Type B pancreatic cell (in vitro differentiated cells): ENCODE results near the gene OR13C3. TPM values are rescaled to one million over a fixed set of nuclear protein-coding genes. Genes with fewer than 3 reads are reported as not detected.

Source experiments
- DNase-seq: peaks from one replicate; pipeline ENCODE4 v3.0.0; 2021; ENCODE audit warnings: mixed read lengths; ENCODE audit not compliant: unreplicated experiment; ENCODE audit errors: extremely low spot score
- H3K27ac Mint-ChIP-seq: 2 replicates; pipeline ENCODE4 v1.8.0; 2021; ENCODE audit warnings: mild to moderate bottlenecking, mixed read lengths
- H3K27me3 Mint-ChIP-seq: 2 replicates; pipeline ENCODE4 v1.8.0; 2021; ENCODE audit warnings: mixed read lengths
- H3K36me3 Mint-ChIP-seq: 2 replicates; pipeline ENCODE4 v1.8.0; 2021; ENCODE audit warnings: mixed read lengths
- H3K4me1 Mint-ChIP-seq: one replicate; pipeline ENCODE4 v1.8.0; 2021; ENCODE audit warnings: mixed read lengths; ENCODE audit not compliant: unreplicated experiment
- H3K4me3 Mint-ChIP-seq: 2 replicates; pipeline ENCODE4 v1.8.0; 2021; ENCODE audit warnings: mild to moderate bottlenecking, mixed read lengths
- H3K9me3 Mint-ChIP-seq: 2 replicates; pipeline ENCODE4 v1.8.0; 2021; ENCODE audit warnings: mixed read lengths
- CTCF ChIP-seq: fragments of 200-600 bp; sonication (generic); conservative IDR thresholded peaks from 2 replicates; pipeline ENCODE4 v1.5.0; 2021; ENCODE audit warnings: antibody characterized with exemption, mild to moderate bottlenecking
- total RNA-seq: library from RNA; stranded (reverse); gene quantifications from 2 replicates; pipeline ENCODE4 v1.2.1, GENCODE V29; 2021; ENCODE audit warnings: low replicate concordance

OR13C3 gene
- total RNA-seq, 1 donor from 2014 or later: not detected

GRCh38 chr9:104564358-104564757 lies 27.7 kb upstream of the OR13C3 start:
- DNase-seq: no peak
- Mint-ChIP-seq H3K27me3 (no peaks in the 10 kb centered on the region), H3K4me3 (no peak overlapping the region), H3K4me1 (no peaks in the 10 kb centered on the region), H3K27ac (no peak overlapping the region), H3K9me3 (peaks cover under 1% of the 10 kb centered on the region), H3K36me3 (no peaks in the 10 kb centered on the region)
- TF ChIP-seq CTCF: no peak

DNA sequence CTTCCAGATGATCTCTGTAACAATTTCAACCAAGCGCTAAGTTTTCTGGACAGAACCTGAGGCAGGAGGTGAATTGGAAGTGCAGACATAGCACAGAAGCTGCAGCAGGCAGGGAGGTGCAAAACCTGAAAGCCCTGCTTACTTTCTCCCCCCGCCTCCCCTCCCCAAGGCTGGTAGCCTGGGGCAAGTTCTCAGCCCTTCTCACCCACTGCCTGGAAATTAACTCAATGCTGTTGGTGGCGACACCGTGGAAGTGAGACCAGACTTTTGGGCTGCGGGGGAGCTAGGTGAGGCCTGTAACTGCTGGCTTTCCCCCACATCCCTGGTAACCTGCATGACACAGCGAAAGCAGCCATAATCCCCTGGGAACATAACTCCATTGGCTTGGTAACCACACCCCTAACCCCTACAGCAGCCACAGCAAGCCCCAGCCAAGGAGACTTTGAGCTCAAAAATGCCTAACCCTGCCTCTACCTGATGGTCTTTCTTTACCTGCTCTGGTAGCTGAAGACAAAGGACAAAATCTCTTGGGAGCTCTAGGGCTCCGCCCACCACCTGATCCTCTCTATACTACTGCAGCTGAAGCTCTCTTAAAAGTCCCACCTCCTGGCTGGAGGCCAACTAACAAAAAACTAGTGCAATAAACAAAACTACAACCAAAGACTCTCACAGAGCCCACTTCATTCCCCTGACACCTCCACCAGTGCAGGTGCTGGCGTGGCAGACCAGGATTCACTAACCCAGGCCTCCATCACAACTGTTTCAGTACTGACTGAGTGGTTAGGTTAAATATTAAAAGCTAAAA lies 20.4 kb upstream of the OR13C3 start:
- no peak for DNase-seq
- Mint-ChIP-seq H3K27ac (no peak overlapping the region), H3K27me3 (no peaks in the 10 kb centered on the region)

DNA sequence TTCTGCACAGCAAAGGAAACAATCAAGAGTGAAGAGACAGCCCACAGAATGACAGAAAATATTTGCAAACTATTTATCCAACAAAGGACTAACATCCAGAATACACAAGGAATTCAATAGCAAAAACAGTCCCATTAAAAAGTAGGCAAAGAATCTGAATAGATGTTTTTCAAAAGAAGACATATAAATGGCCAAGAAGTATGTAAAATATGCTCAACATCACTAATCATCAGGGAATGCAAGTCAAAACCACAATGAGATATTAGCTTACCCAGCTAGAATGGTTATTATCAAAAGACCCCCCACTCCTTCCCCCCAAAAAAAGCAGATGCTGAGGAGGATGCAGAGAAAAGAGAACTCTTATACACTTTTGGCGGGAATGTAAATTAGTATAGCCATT lies 18.9 kb upstream of the OR13C3 start:
- no peak for TF ChIP-seq CTCF
- H3K36me3 Mint-ChIP-seq: no peaks in the 10 kb centered on the region
- H3K4me3 Mint-ChIP-seq: no peak overlapping the region
- no peaks in the 10 kb centered on the region for H3K4me1 Mint-ChIP-seq
- no peaks in the 10 kb centered on the region for H3K27me3 Mint-ChIP-seq
- no peak overlapping the region for H3K27ac Mint-ChIP-seq
- no peak for DNase-seq
- peaks cover 12% of the 10 kb centered on the region for H3K9me3 Mint-ChIP-seq

More for the DNA sequence above, 20.4 kb upstream of the OR13C3 start:
- no peak for TF ChIP-seq CTCF
- no peaks in the 10 kb centered on the region for H3K4me1 Mint-ChIP-seq
- H3K4me3 Mint-ChIP-seq: no peak overlapping the region
- peaks cover 12% of the 10 kb centered on the region for H3K9me3 Mint-ChIP-seq
- no peaks in the 10 kb centered on the region for H3K36me3 Mint-ChIP-seq

- H3K4me3 Mint-ChIP-seq: no peak overlapping the region
- TF ChIP-seq CTCF: no peak
- DNase-seq: no peak
- H3K9me3 Mint-ChIP-seq: peaks cover 7% of the 10 kb centered on the region
- H3K27ac Mint-ChIP-seq: no peak overlapping the region
- H3K4me1 Mint-ChIP-seq: no peaks in the 10 kb centered on the region
- no peaks in the 10 kb centered on the region for H3K36me3 Mint-ChIP-seq
- H3K27me3 Mint-ChIP-seq: no peaks in the 10 kb centered on the region
Measured at GRCh38 chr9:104553261-104553660, 16.6 kb upstream of the OR13C3 start.

DNA sequence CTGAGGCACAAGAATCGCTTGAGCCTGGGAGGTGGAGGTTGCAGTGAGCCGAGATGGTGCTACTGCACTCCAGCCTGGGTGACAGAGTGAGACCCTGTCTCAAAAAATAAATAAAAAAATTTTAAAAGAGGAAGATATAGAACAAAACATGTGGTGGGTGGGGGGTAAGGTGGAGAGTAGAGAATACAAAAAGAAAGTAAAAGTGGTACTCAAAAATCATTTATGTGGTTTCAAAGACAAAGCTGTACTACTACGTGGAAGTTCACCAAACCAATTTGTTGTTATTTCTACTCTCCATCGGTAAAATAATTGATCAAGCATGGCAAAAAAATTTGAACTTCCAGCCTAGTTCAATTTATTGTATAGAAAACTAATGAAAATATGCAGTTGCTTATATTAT lies 8.0 kb upstream of the OR13C3 start:
- Mint-ChIP-seq H3K27me3 (no peaks in the 10 kb centered on the region), H3K36me3 (no peaks in the 10 kb centered on the region), H3K4me3 (no peak overlapping the region), H3K9me3 (no peaks in the 10 kb centered on the region), H3K4me1 (no peaks in the 10 kb centered on the region), H3K27ac (no peak overlapping the region)
- DNase-seq: no peak
- no peak for TF ChIP-seq CTCF
